GM23338 (cell line): ENCODE data around the gene IFNB1.

Source experiments
- CTCF ChIP-seq, 2 experiments: fragments of 200-600 bp in 1 of 2; sonication (generic) in 1 of 2; conservative IDR thresholded peaks; 2 replicates each; pipeline versions ENCODE4 v1.5.1 to v1.6.1; 2016 to 2017; ENCODE audit warnings: antibody characterized with exemption in 2 of 2, low read depth in 2 of 2, mild to moderate bottlenecking in 2 of 2, moderate library complexity in 1 of 2
- EZH2 ChIP-seq: fragments of 200-600 bp; sonication (generic); IDR thresholded peaks from one replicate; pipeline ENCODE4 v1.8.0; 2017; ENCODE audit warnings: antibody characterized with exemption, mild to moderate bottlenecking, low read depth; ENCODE audit not compliant: unreplicated experiment
- POLR2AphosphoS5 ChIP-seq: IDR thresholded peaks from 2 replicates; pipeline ENCODE4 v1.6.1; 2016; ENCODE audit warnings: antibody characterized with exemption, low read depth
- ZNF114 ChIP-seq: fragments of 250-450 bp; sonication (Bioruptor Pico); IDR thresholded peaks from 2 replicates; pipeline ENCODE4 v1.5.0; 2020; ENCODE audit warnings: mild to moderate bottlenecking, moderate library complexity

- TF ChIP-seq ZNF114 (CRISPR knock-in tag) (no peak), POLR2AphosphoS5 (no peak), CTCF (conservative IDR thresholded peaks at IDR 0.05; ENCODE audit: low read depth in 2 of 2) (no peak), EZH2 (no peak)
These were observed 3.1 kb upstream of the IFNB1 start for GRCh38 chr9:21080793-21081192.
